ENCODE data around the gene PLEKHN1.
"Not testable (repeated sequence)": the region's sequence is repeated elsewhere in the genome, so short reads cannot be mapped to it uniquely, and the experiment has no call there.

PLEKHN1 gene

DNA sequence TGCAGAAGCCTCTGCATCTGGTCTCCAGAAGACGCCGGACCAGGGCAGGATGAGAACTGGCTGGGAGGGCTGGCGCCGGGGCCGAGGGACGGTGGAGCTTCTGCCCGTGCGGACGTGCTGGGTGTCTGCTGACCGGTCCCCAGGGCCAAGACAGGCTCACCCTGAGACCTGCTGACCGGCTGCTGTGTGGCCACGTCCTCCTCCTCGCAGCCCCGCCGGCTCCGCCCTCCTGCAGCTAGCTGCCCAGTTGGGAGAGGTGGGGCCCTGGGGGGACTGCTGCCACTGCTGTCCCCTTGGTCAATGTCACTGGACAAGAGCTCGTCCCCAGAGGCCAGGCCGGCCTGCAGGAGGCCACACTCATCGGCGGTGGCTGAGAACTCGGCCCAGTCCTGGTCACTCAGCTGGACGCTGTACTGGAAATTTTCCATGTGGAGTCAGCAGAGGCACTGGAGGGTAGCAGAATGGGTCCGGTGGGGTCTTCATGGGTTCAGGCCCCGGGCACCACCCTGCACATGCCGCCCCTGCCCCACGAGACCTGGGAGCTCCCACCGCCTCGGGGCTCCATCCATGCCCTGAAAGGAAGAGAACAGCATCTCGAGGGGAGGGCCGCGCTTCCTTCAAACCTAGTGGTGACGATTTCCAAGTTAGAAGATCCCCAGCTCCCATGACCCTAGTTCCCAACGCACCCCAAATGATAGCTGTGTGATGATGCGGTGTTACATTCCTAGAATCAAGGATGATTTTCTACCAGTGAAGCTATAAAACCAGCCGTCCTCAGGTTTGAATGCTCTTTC lies 14.5 kb downstream of the PLEKHN1 start:
- Histone ChIP-seq H3K9ac (ENCODE audit: low read length) (no peak overlapping the region), H3K27ac (ENCODE audit: low read depth, low read length) (no peak overlapping the region), H3K27me3 (ENCODE audit: control insufficient read depth, insufficient read depth, low read length) (peaks cover 5% of the 10 kb centered on the region), H3K36me3 (ENCODE audit: control insufficient read depth, insufficient read depth, low read length) (no peaks in the 10 kb centered on the region), H3K4me1 (ENCODE audit: control insufficient read depth, insufficient read depth, low read length) (peaks cover under 1% of the 10 kb centered on the region), H3K4me3 (ENCODE audit: low read length) (no peak overlapping the region)

DNA sequence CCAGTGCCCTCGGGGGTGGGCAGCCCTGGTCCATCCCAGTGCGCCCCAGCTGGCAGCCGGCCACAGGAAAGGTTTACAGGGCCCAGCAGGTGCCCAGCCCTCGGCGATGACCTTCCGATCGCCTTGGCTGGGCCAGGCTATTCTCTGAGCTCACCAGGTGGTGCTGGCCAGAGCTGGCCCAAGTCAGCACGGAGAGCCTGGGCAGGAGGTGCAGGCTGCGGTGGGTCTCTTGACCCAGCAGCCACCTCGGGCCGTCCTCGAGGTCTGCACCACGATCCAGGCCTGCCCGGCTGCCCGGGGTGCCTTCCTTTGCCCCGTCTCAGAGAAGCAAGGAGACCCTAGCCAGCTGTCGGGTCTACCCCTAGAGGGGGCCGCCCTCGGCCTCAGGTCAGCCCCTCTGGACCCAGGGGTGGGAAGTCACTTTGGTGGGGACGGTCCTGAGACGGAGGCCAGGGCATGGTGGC lies 15.2 kb downstream of the PLEKHN1 start:
- peaks cover 3% of the 10 kb centered on the region for H3K27me3 ChIP-seq (ENCODE audit: control insufficient read depth, insufficient read depth, low read length)

DNA sequence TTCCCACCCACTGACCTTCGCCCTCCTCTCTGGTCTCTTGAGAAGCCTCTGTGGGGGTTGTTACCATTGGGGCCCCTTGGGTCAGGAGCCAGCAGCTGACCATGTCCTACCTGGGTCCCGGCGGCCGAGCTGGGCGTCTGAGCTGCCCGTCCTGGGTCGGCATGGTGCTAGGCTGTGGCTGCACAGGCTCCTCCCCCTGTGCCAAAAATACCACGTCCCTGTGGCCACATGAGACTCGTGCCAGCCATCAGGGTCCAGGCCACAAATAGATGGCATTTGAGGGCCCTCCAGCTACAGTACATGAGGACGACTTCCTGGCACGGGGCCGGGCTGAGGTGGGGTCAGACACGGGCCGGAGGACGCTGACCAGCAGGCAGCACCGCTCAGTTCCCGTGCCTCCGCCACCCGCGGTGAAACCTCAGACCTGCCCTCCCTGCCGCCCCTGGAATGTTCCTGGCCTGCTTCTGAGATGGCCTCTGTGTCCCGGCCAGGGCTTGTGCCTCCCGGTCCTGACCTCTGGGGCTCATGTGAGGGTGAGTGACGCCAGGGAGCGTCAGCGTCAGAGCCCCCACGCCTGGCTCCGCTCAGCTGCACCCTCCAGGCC lies 15.8 kb downstream of the PLEKHN1 start, which contains the start of gene PERM1:
Gene PERM1 (minus strand): TSS at position 139 of the 604 bp plus-strand sequence. CDS start 1,064 bp downstream, outside the sequence.
- Histone ChIP-seq H3K27ac (ENCODE audit: low read depth, low read length) (no peak within 1 kb of the TSS), H3K9ac (ENCODE audit: low read length) (no peak within 1 kb of the TSS), H3K27me3 (ENCODE audit: control insufficient read depth, insufficient read depth, low read length) (peaks cover 3% of the 10 kb centered on the region), H3K4me3 (ENCODE audit: low read length) (no peak within 1 kb of the TSS), H3K4me1 (ENCODE audit: control insufficient read depth, insufficient read depth, low read length) (no peaks in the 10 kb centered on the region), H3K36me3 (ENCODE audit: control insufficient read depth, insufficient read depth, low read length) (no peaks in the 10 kb centered on the region)

More for the DNA sequence above, 15.2 kb downstream of the PLEKHN1 start:
- Histone ChIP-seq H3K4me1 (ENCODE audit: control insufficient read depth, insufficient read depth, low read length) (no peaks in the 10 kb centered on the region), H3K36me3 (ENCODE audit: control insufficient read depth, insufficient read depth, low read length) (no peaks in the 10 kb centered on the region), H3K9ac (ENCODE audit: low read length) (no peak overlapping the region), H3K4me3 (ENCODE audit: low read length) (no peak overlapping the region), H3K27ac (ENCODE audit: low read depth, low read length) (no peak overlapping the region)

DNA sequence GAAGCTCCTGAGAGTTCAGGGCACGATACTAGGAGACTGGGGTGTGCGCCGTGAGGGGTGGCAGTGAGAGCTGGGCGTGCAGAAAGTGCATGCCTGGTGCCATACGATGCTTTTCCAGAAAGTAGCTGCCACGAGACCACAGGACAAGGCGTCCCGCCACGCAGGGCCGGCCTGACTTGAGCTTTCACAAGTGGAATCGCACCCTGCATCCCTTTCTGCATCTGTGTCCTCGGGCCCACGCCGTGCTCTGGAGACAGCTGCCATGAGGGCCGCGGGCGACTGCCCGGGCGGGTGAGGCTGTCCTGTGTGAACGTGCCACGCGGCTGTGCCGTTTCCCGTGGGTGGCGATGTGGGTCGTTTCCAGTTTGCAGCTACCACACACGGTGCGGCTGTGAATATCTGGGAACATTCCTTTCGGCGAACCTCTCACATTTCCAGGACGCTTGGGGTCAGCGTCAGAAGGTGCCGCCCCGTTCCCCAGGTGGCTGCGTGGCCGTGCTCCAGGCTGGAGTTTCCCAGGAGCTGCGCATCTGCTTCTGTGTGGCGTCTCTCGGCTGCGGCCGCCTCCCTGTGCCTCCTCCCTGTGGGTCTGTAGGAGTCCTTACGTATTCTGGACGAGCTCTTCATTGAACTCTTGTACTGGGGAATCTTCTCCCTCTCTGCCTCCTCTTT lies 16.6 kb downstream of the PLEKHN1 start:
- Histone ChIP-seq H3K36me3 (ENCODE audit: control insufficient read depth, insufficient read depth, low read length) (no peaks in the 10 kb centered on the region), H3K9ac (ENCODE audit: low read length) (no peak overlapping the region), H3K27ac (ENCODE audit: low read depth, low read length) (no peak overlapping the region), H3K27me3 (ENCODE audit: control insufficient read depth, insufficient read depth, low read length) (peaks cover 3% of the 10 kb centered on the region), H3K4me1 (ENCODE audit: control insufficient read depth, insufficient read depth, low read length) (no peaks in the 10 kb centered on the region), H3K4me3 (ENCODE audit: low read length) (no peak overlapping the region)

DNA sequence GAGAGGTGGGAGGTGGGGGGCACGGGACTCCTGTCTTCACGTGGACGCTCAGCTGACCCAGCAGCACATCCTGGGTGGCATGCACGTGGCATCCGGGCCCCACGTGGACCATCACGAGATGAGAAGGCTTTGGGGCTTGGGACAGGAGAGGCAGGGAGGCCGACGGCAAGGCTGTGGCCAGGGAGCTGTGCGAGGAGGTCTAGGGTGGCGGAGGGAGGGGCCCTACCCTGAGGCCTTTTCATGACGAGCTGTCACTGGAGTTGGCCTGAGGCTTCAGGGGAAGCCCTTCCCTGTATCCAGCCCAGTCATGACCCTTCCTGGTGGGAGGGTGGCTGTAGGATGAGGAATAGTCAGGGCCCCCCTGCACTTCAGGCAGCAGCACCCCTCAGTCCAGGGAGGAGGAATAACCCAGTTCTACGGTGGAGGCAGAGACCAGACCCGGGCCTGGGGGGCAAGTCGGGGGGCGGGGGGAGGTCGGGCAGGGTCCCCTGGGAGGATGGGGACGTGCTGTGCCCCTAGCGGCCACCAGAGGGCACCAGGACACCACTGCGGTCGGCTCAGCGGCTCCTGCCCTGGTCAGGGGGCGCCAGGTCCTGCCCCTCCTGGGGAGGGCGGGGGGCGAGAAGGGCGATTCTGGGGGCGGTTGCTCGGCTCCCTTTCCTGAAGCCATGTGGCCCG lies 17.7 kb downstream of the PLEKHN1 start:
- Histone ChIP-seq H3K36me3 (ENCODE audit: control insufficient read depth, insufficient read depth, low read length) (no peaks in the 10 kb centered on the region), H3K27ac (ENCODE audit: low read depth, low read length) (no peak overlapping the region), H3K4me1 (ENCODE audit: control insufficient read depth, insufficient read depth, low read length) (no peaks in the 10 kb centered on the region), H3K27me3 (ENCODE audit: control insufficient read depth, insufficient read depth, low read length) (peaks cover 3% of the 10 kb centered on the region), H3K9ac (ENCODE audit: low read length) (no peak overlapping the region), H3K4me3 (ENCODE audit: low read length) (no peak overlapping the region)

DNA sequence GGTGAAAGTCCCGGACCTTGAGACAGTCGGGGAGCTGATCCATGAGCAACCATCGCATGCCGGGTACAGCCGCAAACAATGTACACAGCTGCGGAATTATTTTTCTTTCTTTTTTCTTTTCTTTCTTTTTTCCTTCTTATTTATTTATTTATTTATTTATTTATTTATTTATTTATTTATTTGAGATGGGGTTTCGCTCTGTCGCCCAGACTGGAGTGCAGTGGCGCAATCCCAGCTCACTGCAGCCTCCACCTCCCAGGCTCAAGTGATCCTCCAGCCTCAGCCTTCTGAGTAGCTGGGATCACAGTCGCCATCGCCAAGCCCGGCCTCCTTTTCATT lies 18.2 kb downstream of the PLEKHN1 start:
- Histone ChIP-seq H3K4me1 (ENCODE audit: control insufficient read depth, insufficient read depth, low read length) (no peaks in the 10 kb centered on the region), H3K4me3 (ENCODE audit: low read length) (no peak overlapping the region), H3K9ac (ENCODE audit: low read length) (no peak overlapping the region), H3K36me3 (ENCODE audit: control insufficient read depth, insufficient read depth, low read length) (no peaks in the 10 kb centered on the region), H3K27me3 (ENCODE audit: control insufficient read depth, insufficient read depth, low read length) (peaks cover 3% of the 10 kb centered on the region), H3K27ac (ENCODE audit: low read depth, low read length) (no peak overlapping the region)

DNA sequence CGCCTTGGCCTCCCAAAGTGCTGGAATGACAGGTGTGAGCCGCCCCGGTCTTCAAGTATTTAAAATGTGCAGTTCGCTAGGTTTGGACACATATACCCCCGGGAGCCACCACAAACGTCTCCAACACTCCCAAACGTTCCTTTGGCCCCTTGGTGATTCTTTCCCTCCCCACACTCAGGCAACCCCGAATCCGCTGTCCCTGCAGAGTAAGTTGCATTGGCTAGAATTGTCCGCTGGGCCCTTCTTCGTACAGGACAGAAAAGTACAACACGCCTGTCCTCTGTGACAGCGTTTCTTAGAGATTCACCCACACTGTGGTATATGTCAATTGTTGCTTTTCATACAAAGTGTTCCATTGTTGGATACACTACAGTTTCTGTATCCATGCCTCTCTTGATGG lies 18.8 kb downstream of the PLEKHN1 start:
- no peak overlapping the region for H3K4me3 ChIP-seq (ENCODE audit: low read length)
- peaks cover 3% of the 10 kb centered on the region for H3K27me3 ChIP-seq (ENCODE audit: control insufficient read depth, insufficient read depth, low read length)
- H3K36me3 ChIP-seq (ENCODE audit: control insufficient read depth, insufficient read depth, low read length): no peaks in the 10 kb centered on the region
- H3K9ac ChIP-seq (ENCODE audit: low read length): no peak overlapping the region
- H3K27ac ChIP-seq (ENCODE audit: low read depth, low read length): no peak overlapping the region
- H3K4me1 ChIP-seq (ENCODE audit: control insufficient read depth, insufficient read depth, low read length): no peaks in the 10 kb centered on the region

DNA sequence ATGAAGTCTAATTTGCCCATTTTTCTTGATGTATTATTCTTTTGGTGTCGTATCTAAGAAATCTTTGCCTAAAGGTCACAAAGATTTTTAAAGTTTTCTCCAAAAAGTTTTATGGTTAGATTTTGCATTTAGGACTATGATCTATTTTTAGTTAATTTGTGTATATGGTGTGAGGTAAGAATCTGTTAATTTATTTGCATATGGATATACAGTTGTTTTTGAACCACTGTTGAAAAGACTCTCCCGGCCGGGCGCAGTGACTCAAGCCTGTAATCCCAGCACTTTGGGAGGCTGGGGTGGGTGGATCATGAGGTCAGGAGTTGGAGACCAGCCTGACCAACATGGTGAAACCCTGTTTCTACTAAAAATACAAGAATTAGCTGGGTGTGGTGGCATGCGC lies 21.8 kb downstream of the PLEKHN1 start:
- not testable (repeated sequence) for H3K4me3 ChIP-seq (ENCODE audit: low read length)

DNA sequence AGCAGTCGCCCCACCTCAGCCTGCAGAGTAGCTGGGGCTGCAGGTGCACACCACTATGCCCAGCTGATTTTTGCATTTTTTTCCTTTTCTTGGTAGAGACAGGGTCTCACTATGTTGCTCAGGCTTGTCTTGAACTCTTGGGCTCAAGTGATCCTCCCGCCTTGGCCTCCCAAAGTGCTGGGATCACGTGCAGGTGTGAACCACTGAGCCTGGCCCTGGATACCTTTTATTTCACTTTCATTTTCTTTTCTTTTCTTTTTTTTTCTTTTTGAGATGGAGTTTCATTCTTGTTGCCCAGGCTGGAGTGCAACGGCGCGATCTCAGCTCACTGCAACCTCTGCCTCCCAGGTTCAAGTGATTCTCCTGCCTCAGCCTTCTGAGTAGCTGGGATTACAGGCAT lies 25.0 kb downstream of the PLEKHN1 start:
- not testable (repeated sequence) for H3K4me1 ChIP-seq (ENCODE audit: control insufficient read depth, insufficient read depth, low read length); H3K4me3 ChIP-seq (ENCODE audit: low read length); H3K36me3 ChIP-seq (ENCODE audit: control insufficient read depth, insufficient read depth, low read length); H3K9ac ChIP-seq (ENCODE audit: low read length); H3K27me3 ChIP-seq (ENCODE audit: control insufficient read depth, insufficient read depth, low read length); H3K27ac ChIP-seq (ENCODE audit: low read depth, low read length)

More for the DNA sequence above, 21.8 kb downstream of the PLEKHN1 start:
- H3K4me1 ChIP-seq (ENCODE audit: control insufficient read depth, insufficient read depth, low read length); H3K36me3 ChIP-seq (ENCODE audit: control insufficient read depth, insufficient read depth, low read length); H3K27me3 ChIP-seq (ENCODE audit: control insufficient read depth, insufficient read depth, low read length); H3K27ac ChIP-seq (ENCODE audit: low read depth, low read length); H3K9ac ChIP-seq (ENCODE audit: low read length): not testable (repeated sequence)

DNA sequence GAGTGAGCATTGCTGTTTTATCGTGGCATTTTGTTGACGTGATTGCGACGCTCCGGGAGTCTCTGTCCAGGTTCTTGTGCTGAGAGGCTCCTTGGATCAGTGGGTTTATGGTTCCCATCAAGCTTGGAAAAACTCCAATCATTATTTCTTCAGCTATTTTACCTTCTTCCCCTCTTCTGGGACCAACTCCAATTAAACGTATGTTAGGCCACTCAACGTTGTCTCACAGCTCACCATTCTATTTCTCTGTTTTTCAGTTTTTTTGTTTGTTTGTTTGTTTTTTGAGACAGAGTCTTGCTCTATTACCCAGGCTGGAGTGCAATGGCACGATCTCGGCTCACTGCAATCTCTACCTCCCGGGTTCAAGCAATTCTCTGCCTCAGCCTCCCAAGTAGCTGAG lies 25.6 kb downstream of the PLEKHN1 start:
- no peaks in the 10 kb centered on the region for H3K36me3 ChIP-seq (ENCODE audit: control insufficient read depth, insufficient read depth, low read length)

DNA sequence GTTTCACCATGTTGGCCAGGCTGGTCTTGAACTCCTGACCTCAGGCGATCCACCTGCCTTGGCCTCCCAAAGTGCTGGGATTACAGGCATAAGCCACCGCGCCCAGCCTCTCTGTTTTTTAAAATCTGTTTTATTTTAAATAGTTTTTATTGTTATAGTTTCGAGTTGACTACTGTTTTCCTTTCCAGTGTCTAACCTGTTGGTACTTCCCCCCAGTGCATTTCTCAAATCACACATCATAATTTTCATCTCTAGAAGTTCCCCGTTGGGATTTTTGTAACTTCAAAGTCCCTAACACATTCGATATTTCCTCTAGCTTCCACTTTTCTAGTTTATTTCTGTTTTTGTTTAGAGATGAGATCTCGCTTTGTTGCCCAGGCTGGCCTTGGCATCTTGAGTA lies 26.1 kb downstream of the PLEKHN1 start:
- Histone ChIP-seq H3K27ac (ENCODE audit: low read depth, low read length) (no peak overlapping the region), H3K9ac (ENCODE audit: low read length) (no peak overlapping the region), H3K4me1 (ENCODE audit: control insufficient read depth, insufficient read depth, low read length) (no peaks in the 10 kb centered on the region), H3K27me3 (ENCODE audit: control insufficient read depth, insufficient read depth, low read length) (no peaks in the 10 kb centered on the region), H3K4me3 (ENCODE audit: low read length) (no peak overlapping the region), H3K36me3 (ENCODE audit: control insufficient read depth, insufficient read depth, low read length) (no peaks in the 10 kb centered on the region)

More for the DNA sequence above, 25.6 kb downstream of the PLEKHN1 start:
- Histone ChIP-seq H3K27ac (ENCODE audit: low read depth, low read length) (no peak overlapping the region), H3K9ac (ENCODE audit: low read length) (no peak overlapping the region), H3K4me1 (ENCODE audit: control insufficient read depth, insufficient read depth, low read length) (no peaks in the 10 kb centered on the region), H3K27me3 (ENCODE audit: control insufficient read depth, insufficient read depth, low read length) (no peaks in the 10 kb centered on the region), H3K4me3 (ENCODE audit: low read length) (no peak overlapping the region)

DNA sequence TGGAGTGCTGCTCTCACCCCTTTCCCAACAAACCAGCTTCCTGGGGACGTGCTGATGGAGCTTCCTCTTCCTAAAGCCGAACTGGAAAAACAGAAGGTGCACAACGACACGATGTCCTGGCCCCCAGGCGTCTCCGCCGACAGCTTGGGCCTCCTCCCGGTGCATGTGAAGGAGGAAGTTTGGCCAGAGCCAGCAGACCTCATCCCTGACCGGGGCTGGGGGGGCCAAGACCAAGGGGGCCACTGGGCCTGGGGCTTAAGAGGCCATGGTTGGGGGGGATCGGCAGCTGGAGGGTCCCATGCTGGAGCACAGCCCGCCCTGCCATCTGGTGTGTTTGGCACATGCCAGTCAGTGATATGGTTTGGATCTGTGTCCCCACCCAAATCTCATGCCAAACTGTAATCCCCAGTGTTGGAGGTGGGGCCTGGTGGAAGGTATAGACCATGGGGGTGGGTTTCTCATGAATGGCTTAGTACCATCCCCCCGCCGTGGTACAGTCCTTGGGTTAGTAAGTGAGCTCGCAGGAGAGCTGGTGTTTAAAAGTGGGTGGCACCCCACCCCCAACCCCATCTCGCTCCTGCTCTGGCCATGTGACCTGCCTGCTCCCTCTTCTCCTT lies 27.2 kb downstream of the PLEKHN1 start:
- Histone ChIP-seq H3K4me1 (ENCODE audit: control insufficient read depth, insufficient read depth, low read length) (no peaks in the 10 kb centered on the region), H3K27ac (ENCODE audit: low read depth, low read length) (no peak overlapping the region), H3K9ac (ENCODE audit: low read length) (no peak overlapping the region), H3K27me3 (ENCODE audit: control insufficient read depth, insufficient read depth, low read length) (no peaks in the 10 kb centered on the region), H3K4me3 (ENCODE audit: low read length) (no peak overlapping the region), H3K36me3 (ENCODE audit: control insufficient read depth, insufficient read depth, low read length) (no peaks in the 10 kb centered on the region)
